ENCODE results near the gene CBX6. TPM values are rescaled to one million over a fixed set of nuclear protein-coding genes. Genes with fewer than 3 reads are reported as not detected.

The CBX6 gene
- total RNA-seq, 1 donor from 2014 or later: 61.6 TPM

- no peak for DNase-seq
- no peaks in the 10 kb centered on the region for H3K9me3 ChIP-seq
- TF ChIP-seq CTCF (IDR thresholded peaks at IDR 0.05): no peak
- no peak for ATAC-seq
- no peaks in the 10 kb centered on the region for H3K4me1 ChIP-seq
- intact Hi-C loops (cut with DNase I): no loop called here
- H3K27me3 ChIP-seq: no peaks in the 10 kb centered on the region
- no peak overlapping the region for H3K27ac ChIP-seq
- no peak overlapping the region for H3K4me3 ChIP-seq
- H3K36me3 ChIP-seq: no peaks in the 10 kb centered on the region
These were observed 52.6 kb downstream of the CBX6 start for GRCh38 chr22:38819387-38819940.

- DNase-seq (no peak), ATAC-seq (no peak)
- Histone ChIP-seq H3K36me3 (no peaks in the 10 kb centered on the region), H3K9me3 (no peaks in the 10 kb centered on the region), H3K27me3 (no peaks in the 10 kb centered on the region), H3K4me1 (no peaks in the 10 kb centered on the region), H3K4me3 (no peak overlapping the region), H3K27ac (no peak overlapping the region)
- TF ChIP-seq CTCF (IDR thresholded peaks at IDR 0.05): no peak
- intact Hi-C loops (cut with DNase I): no loop called here
These were observed 54.8 kb downstream of the CBX6 start for GRCh38 chr22:38817196-38817595.

- intact Hi-C loops (cut with DNase I): no loop called here
These were observed 56.2 kb downstream of the CBX6 start for GRCh38 chr22:38815842-38816241.

More at GRCh38 chr22:38815842-38816241, 56.2 kb downstream of the CBX6 start:
- ATAC-seq (no peak), DNase-seq (no peak)
- H3K36me3 ChIP-seq: no peaks in the 10 kb centered on the region
- no peaks in the 10 kb centered on the region for H3K9me3 ChIP-seq
- H3K27me3 ChIP-seq: no peaks in the 10 kb centered on the region
- no peak for TF ChIP-seq CTCF (IDR thresholded peaks at IDR 0.05)
- H3K27ac ChIP-seq: no peak overlapping the region
- no peaks in the 10 kb centered on the region for H3K4me1 ChIP-seq
- no peak overlapping the region for H3K4me3 ChIP-seq

Other genes with a start within 250 kb of the CBX6 start
- 0.98 TPM for gene FAM227A, start 215.8 kb downstream of the CBX6 start, total RNA-seq
- 34.6 TPM for gene CBY1, start 215.6 kb downstream of the CBX6 start, total RNA-seq
- gene TOMM22, start 190.3 kb downstream of the CBX6 start, total RNA-seq: 51.6 TPM
- 52.1 TPM for gene JOSD1, start 171.3 kb downstream of the CBX6 start, total RNA-seq
- 72.5 TPM for gene GTPBP1, start 166.3 kb downstream of the CBX6 start, total RNA-seq
- gene SUN2, start 116.2 kb downstream of the CBX6 start, total RNA-seq: 242 TPM
- gene DNAL4, start 78.1 kb downstream of the CBX6 start, total RNA-seq: 16.0 TPM
- gene NPTXR, start 28.2 kb downstream of the CBX6 start, total RNA-seq: 6.3 TPM
- gene APOBEC3A, start 85.4 kb upstream of the CBX6 start, total RNA-seq: 9.0 TPM
- gene APOBEC3B, start 110.1 kb upstream of the CBX6 start, total RNA-seq: 0.52 TPM
- gene APOBEC3C, start 142.0 kb upstream of the CBX6 start, total RNA-seq: 25.3 TPM
- 3.3 TPM for gene APOBEC3D, start 148.9 kb upstream of the CBX6 start, total RNA-seq
- 9.0 TPM for gene APOBEC3F, start 168.6 kb upstream of the CBX6 start, total RNA-seq
- 16.1 TPM for gene APOBEC3G, start 205.1 kb upstream of the CBX6 start, total RNA-seq
- gene APOBEC3H, start 225.0 kb upstream of the CBX6 start, total RNA-seq: 0.84 TPM

All from upper lobe of right lung (tissue), 1 donor.